Mesothelial cell of epicardium (in vitro differentiated cells): Measurements from ENCODE around the gene RBM24. TPM values are rescaled to one million over a fixed set of nuclear protein-coding genes. Genes with fewer than 3 reads are reported as not detected.

Experiments
- DNase-seq, 2 experiments: peaks; one replicate each; pipeline ENCODE4 v3.0.0; 2021; ENCODE audit warnings: low spot score in 2 of 2; ENCODE audit not compliant: unreplicated experiment in 2 of 2
- H3K27ac Mint-ChIP-seq: 2 replicates; pipeline ENCODE4 v1.8.0; 2021; ENCODE audit warnings: mixed read lengths
- H3K27me3 Mint-ChIP-seq: 2 replicates; pipeline ENCODE4 v1.8.0; 2021; ENCODE audit warnings: low read depth, mixed read lengths
- H3K36me3 Mint-ChIP-seq: 2 replicates; pipeline ENCODE4 v1.8.0; 2021; ENCODE audit warnings: mixed read lengths
- H3K4me1 Mint-ChIP-seq: 2 replicates; pipeline ENCODE4 v1.8.0; 2021; ENCODE audit warnings: mixed read lengths
- H3K4me3 Mint-ChIP-seq: 2 replicates; pipeline ENCODE4 v1.8.0; 2021; ENCODE audit warnings: mild to moderate bottlenecking, moderate library complexity, mixed read lengths
- H3K9me3 Mint-ChIP-seq: 2 replicates; pipeline ENCODE4 v1.8.0; 2021; ENCODE audit warnings: mixed read lengths
- CTCF ChIP-seq: fragments of 200-600 bp; sonication (generic); IDR thresholded peaks from one replicate; pipeline ENCODE4 v1.5.0; 2021; ENCODE audit warnings: antibody characterized with exemption; ENCODE audit not compliant: unreplicated experiment
- total RNA-seq: library from RNA; stranded (reverse); gene quantifications from 3 replicates; pipeline ENCODE4 v1.2.1, GENCODE V29; 2021

Gene RBM24
- total RNA-seq, 1 donor from 2014 or later, result 0.45 TPM

- DNase-seq, result no peak
- Mint-ChIP-seq H3K27ac (no peak overlapping the region), H3K4me3 (no peak overlapping the region), H3K4me1 (peaks cover 18% of the 10 kb centered on the region), H3K36me3 (no peaks in the 10 kb centered on the region), H3K27me3 (peaks cover 59% of the 10 kb centered on the region), H3K9me3 (no peaks in the 10 kb centered on the region)
- TF ChIP-seq CTCF, result no peak
These were observed 2.7 kb upstream of the RBM24 start for GRCh38 chr6:17278289-17279063.

- no peaks in the 10 kb centered on the region for H3K9me3 Mint-ChIP-seq
- H3K36me3 Mint-ChIP-seq, result no peaks in the 10 kb centered on the region
- DNase-seq, result no peak
- H3K27me3 Mint-ChIP-seq, result peaks cover 71% of the 10 kb centered on the region
- no peak for TF ChIP-seq CTCF
- no peak overlapping the region for H3K27ac Mint-ChIP-seq
- peak overlapping the region; percentile 53 for H3K4me3 Mint-ChIP-seq
- H3K4me1 Mint-ChIP-seq, result peaks cover 18% of the 10 kb centered on the region
These were observed 1.0 kb upstream of the RBM24 start for GRCh38 chr6:17280138-17280537.

DNA sequence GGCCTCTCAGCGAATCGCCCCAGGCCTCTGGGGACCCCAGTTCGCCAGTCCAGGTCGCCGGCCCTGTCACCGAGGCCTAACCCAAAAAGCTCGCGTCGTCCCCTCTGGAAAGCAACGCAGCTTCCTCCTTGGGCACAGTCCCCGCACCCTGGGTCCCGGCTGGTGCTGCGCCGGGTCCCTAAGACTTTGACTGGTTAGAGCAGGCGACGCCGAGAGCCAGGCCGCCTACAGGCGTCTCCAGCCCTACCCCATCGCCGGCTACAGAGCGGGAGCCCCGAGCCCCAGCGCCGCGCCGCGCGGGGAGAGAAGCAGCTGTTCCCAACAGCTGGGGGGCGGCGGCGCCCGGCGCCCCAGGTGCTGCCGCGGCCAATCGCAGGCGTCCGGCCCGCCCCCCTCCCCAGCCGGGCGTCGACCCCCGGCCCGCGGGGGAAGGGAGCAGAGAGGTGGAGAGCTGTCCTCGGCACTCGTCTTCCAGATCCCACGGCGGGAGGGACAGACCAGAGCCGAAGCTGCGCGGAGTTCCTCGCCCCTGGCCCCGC, 540 bp upstream of the RBM24 start:
- Mint-ChIP-seq H3K4me1 (peaks cover 18% of the 10 kb centered on the region), H3K36me3 (no peaks in the 10 kb centered on the region), H3K4me3 (peak overlapping the region; percentile 78), H3K27me3 (peaks cover 76% of the 10 kb centered on the region), H3K27ac (no peak overlapping the region), H3K9me3 (no peaks in the 10 kb centered on the region)
- peak; percentile 37 to 63 for DNase-seq
- no peak for TF ChIP-seq CTCF

DNA sequence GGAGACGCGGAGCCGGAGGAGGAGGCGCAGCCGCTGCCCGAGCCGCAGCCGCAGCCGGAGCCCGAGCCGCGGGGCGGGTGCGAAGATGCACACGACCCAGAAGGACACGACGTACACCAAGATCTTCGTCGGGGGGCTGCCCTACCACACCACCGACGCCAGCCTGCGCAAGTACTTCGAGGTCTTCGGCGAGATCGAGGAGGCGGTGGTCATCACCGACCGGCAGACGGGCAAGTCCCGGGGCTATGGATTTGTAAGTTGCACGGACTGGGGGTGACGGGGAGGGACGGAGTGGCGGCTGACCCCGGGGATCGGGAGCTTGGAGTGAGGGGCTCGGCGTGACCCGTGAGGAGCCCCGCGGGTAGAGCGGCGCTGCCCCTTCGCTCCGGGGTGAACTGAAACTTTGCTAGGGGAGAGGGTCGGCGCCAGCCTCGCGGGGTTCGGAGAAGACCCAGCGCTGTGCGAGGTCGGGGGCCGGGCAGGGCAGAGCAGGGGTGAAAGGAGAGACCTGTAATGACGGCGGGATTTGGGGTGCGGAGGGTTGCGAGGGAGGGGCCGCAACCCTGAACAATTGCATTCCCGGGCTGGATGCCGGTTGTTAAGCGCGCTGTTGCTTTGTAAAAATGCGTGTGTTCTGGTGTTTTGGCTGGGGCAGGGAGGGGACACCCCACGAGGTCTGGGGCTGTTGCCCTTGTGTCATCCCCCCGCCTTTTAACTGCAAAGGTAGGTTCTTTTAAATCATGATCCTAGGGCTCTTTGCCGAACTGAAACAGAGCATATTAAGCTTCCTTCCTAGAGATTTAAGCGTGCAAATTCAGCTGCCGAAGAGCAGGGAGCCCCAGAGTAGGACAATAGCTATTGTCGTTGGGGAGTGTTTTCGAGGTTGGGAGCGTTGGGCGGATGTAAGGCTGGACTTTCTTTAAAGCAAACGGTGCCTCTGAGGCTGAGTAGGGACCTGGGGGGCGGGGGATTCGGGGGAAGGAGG, 628 bp downstream of the RBM24 start:
- Mint-ChIP-seq H3K36me3 (no peaks in the 10 kb centered on the region), H3K9me3 (no peaks in the 10 kb centered on the region), H3K27me3 (peaks cover 80% of the 10 kb centered on the region), H3K4me1 (peaks cover 18% of the 10 kb centered on the region), H3K27ac (peak overlapping the region; percentile 30), H3K4me3 (peak overlapping the region; percentile 79)
- TF ChIP-seq CTCF, result no peak
- peak in 1 of 2 experiments; percentile 40 for DNase-seq

DNA sequence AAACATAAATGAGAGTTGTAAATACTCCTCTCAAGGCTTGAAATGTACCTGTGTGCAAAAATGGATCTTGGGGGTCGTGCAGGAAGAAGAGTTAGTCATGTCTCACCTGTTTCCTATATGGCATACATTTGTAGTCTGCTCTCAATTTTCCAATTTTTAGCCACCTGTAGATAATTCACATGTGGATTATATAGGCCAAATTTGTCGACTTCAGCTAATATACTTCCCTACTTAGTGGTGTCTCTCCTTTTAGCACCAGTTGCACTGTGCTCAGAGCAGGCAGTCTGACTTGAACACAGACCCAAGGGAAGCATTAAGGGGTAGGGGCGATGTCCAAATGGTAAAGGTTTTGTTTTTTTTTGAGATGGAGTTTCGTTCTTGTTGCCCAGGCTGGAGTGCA, 1.9 kb downstream of the RBM24 start:
- no peaks in the 10 kb centered on the region for H3K9me3 Mint-ChIP-seq
- peaks cover 18% of the 10 kb centered on the region for H3K4me1 Mint-ChIP-seq
- no peaks in the 10 kb centered on the region for H3K36me3 Mint-ChIP-seq
- DNase-seq, result no peak
- H3K27ac Mint-ChIP-seq, result no peak overlapping the region
- H3K4me3 Mint-ChIP-seq, result peak overlapping the region; percentile 54
- peaks cover 70% of the 10 kb centered on the region for H3K27me3 Mint-ChIP-seq
- no peak for TF ChIP-seq CTCF
